Lung (tissue), 12 donors: ENCODE measurements around the gene FOXK1. TPM values are rescaled to one million over a fixed set of nuclear protein-coding genes. Genes with fewer than 3 reads are reported as not detected.

Source experiments
- ATAC-seq: fragments of 200-7000 bp; cut with Tn5 transposase; one replicate; pipeline ENCODE4 v1.9.1; 2020; ENCODE audit warnings: moderate number of reproducible peaks; ENCODE audit not compliant: insufficient read depth, low FRiP score
- DNase-seq, 3 donors: peaks; one replicate each; pipeline ENCODE4 v3.0.0-alpha.2; 2013 to 2017
- H3K27ac ChIP-seq, 2 donors: one replicate each; pipeline ENCODE4 v1.5.1; 2013; ENCODE audit warnings: mild to moderate bottlenecking in 2 of 2, moderate library complexity in 2 of 2, control low read depth in 1 of 2, inconsistent platforms in 1 of 2, low read depth in 1 of 2, low read length in 1 of 2
- H3K27me3 ChIP-seq, 3 donors: one replicate each; pipeline ENCODE4 v1.5.1; 2013; ENCODE audit warnings: low read length in 2 of 3; ENCODE audit not compliant: control insufficient read depth in 3 of 3, insufficient read depth in 3 of 3
- H3K36me3 ChIP-seq, 4 donors: one replicate each; pipeline ENCODE4 v1.5.1; 2013; ENCODE audit warnings: low read length in 4 of 4, mild to moderate bottlenecking in 1 of 4, moderate library complexity in 1 of 4; ENCODE audit not compliant: control insufficient read depth in 4 of 4, insufficient read depth in 4 of 4
- H3K4me1 ChIP-seq, 5 donors: one replicate each; pipeline ENCODE4 v1.5.1; 2013; ENCODE audit warnings: low read length in 5 of 5, mild to moderate bottlenecking in 2 of 5, moderate library complexity in 1 of 5; ENCODE audit not compliant: control insufficient read depth in 5 of 5, insufficient read depth in 5 of 5
- H3K4me3 ChIP-seq: one replicate; pipeline ENCODE4 v1.5.1; 2013; ENCODE audit warnings: mild to moderate bottlenecking, control low read depth, moderate library complexity
- H3K9ac ChIP-seq, 2 donors: one replicate each; pipeline ENCODE4 v1.5.1; 2013; ENCODE audit warnings: low read length in 2 of 2, control low read depth in 1 of 2; ENCODE audit not compliant: insufficient read depth in 1 of 2
- H3K9me3 ChIP-seq, 4 donors: one replicate each; pipeline ENCODE4 v1.5.1; 2013; ENCODE audit warnings: low read length in 3 of 4, mild to moderate bottlenecking in 1 of 4, moderate library complexity in 1 of 4; ENCODE audit not compliant: control insufficient read depth in 4 of 4, insufficient read depth in 3 of 4
- WGBS, 2 donors: extraction: QIAGEN DNeasy Blood & Tissue Kit; methylation state at CpG; one replicate each; pipeline ENCODE4 v1.1.7; 2013; 5-methylcytosine and 5-hydroxymethylcytosine counted together
- polyA plus RNA-seq, 2 donors: library from polyadenylated mRNA; stranded (reverse); fragments of 200-250 nt; gene quantifications; one replicate each; pipeline ENCODE4 v1.2.1, GENCODE V29; 2013
- total RNA-seq, 2 donors: library from RNA; depleted of rRNA in 1 of 2; stranded (reverse); fragments of >200 nt in 1 of 2; gene quantifications; one replicate each; pipeline ENCODE4 v1.2.1, GENCODE V29; 2014 to 2021
- TF ChIP-seq, protein P1 (sequence below): IDR thresholded peaks from 2 replicates; pipeline ENCODE4 v1.5.1; 2012; ENCODE audit warnings: mild to moderate bottlenecking; ENCODE audit errors: control extremely low read depth, extremely low read depth
- donor health status: control.
- donor health status: control.
- donor health status: Bipolar disorder and iron deficiency.
- donor health status: healthy.
- donor health status: DM: yes; HTN: yes; CAD: no.

Gene FOXK1
- total and polyA plus RNA-seq, 4 donors: 6.4 to 36.2 (median 14.3) TPM

DNA sequence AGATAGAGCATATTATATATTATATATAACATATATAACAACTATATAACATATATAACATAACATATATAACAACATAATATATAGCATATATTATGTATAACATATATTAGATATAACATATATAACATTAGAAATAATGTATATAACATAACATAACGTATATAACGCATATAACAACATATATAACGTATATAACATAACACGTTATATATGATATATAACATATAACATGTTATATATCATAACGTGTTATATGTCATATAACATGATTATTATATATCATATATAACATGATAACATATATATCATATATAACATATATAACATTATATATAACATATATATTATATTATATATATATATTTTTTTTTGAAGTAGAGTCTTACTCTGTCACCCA is 97.0 kb downstream of the FOXK1 start:
- Histone ChIP-seq H3K27me3 (no peaks in the 10 kb centered on the region), H3K4me3 (no peak overlapping the region), H3K9ac (no peak overlapping the region), H3K27ac (no peak overlapping the region), H3K9me3 (no peaks in the 10 kb centered on the region), H3K36me3 (peaks cover 2 to 35% (median 7%) of the 10 kb centered on the region in 4 donors), H3K4me1 (peaks cover 5 to 16% (median 7%) of the 10 kb centered on the region in 5 donors)
- TF ChIP-seq, protein P1, sequence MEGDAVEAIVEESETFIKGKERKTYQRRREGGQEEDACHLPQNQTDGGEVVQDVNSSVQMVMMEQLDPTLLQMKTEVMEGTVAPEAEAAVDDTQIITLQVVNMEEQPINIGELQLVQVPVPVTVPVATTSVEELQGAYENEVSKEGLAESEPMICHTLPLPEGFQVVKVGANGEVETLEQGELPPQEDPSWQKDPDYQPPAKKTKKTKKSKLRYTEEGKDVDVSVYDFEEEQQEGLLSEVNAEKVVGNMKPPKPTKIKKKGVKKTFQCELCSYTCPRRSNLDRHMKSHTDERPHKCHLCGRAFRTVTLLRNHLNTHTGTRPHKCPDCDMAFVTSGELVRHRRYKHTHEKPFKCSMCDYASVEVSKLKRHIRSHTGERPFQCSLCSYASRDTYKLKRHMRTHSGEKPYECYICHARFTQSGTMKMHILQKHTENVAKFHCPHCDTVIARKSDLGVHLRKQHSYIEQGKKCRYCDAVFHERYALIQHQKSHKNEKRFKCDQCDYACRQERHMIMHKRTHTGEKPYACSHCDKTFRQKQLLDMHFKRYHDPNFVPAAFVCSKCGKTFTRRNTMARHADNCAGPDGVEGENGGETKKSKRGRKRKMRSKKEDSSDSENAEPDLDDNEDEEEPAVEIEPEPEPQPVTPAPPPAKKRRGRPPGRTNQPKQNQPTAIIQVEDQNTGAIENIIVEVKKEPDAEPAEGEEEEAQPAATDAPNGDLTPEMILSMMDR: no peak
- WGBS, 2 donors: 94 to 95% methylated on average over 5 of the region's 5 CpGs
- DNase-seq (no peak), ATAC-seq (no peak)

DNA sequence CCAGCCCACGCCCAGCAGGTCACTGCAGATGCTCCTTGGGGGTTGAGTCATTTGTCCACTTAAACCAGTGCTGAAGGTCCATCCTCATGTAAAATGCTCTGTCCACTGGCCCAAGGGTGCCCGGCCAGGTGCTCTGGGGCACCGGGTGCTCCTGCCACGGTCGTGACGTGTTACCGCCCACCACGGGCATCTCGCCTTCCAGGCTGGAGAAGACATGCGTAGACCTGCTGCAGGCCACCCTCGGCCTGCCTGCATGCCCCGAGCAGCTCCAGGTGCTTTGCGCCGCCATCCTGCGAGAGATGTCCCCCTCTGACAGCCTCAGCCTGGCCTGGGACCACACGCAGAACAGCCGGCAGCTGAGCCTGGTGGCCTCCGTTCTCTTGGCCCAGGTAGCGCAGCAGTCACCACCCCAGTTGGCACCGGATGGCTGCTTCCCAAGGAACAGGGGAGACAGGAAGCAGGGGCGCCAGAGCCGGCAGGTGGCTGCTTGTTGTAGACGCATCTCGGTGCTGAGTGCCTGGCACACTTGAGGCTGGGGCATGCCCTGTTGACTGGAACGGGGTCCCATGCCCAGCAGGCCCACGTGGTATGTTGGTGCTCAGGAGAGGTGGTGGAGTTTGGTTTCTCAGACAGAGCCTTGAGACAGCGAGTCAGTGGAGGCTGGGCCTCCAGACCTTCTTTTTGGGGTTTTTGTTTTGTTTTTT is 99.4 kb downstream of the FOXK1 start:
- TF ChIP-seq, protein P1: no peak
- Histone ChIP-seq H3K27ac (no peak overlapping the region), H3K4me1 (peaks cover 0 to 8% (median 0%) of the 10 kb centered on the region in 5 donors), H3K36me3 (peaks cover 2 to 56% (median 10%) of the 10 kb centered on the region in 4 donors), H3K27me3 (no peaks in the 10 kb centered on the region), H3K9ac (no peak overlapping the region), H3K9me3 (no peaks in the 10 kb centered on the region), H3K4me3 (no peak overlapping the region)
- WGBS, 2 donors: 93 to 95% methylated on average over 27 of the region's 27 CpGs
- ATAC-seq: no peak
- no peak for DNase-seq

DNA sequence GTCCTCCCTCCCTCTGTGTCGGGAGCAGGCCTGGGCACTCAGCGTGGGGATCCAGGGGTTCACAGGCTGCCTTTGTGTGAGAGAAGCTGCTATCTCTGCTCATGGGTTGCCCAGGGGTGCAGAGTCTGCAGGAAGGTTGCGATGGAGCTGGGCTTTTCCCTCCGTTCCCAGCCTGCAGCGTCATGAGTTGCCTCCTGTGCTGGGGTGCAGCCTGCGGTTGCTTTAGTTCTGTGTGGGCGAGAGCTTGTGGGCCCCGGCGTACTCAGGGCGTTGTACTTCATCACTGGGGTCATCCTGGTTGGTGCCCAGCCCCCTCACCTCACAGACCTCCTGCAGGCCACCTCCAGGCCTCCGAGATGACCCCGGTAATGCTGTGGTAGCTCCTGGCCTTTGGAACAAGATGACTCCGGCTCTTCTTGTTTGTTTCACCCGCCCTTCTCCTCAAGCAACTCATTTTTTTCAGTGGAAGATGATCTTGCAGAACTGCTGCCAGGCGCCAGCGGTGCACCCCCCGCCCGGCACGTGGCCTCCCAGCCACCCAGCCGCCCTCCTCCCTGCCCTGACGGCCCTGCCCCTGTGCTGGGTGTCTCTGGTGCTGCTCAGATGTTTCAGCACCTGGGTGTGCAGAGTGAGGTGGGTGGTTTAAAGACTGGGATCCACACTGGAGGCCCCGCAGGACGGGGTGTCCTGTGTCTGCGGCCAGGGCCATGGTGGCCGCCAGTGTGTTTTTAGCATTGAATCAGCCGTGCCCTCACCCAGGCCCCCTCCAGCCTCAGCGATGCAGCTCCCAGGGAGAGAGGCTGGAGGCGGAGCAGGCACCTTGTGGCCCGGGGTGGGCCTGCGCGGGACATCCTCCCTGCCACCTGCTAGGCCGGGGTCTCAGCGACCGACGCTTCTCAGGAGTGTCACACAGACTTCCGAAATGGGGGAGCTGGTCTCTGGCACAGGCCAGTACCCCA is 100.5 kb downstream of the FOXK1 start:
- WGBS, 2 donors: 94% methylated on average over 36 of the region's 36 CpGs
- DNase-seq: no peak

More for the DNA sequence above, 100.5 kb downstream of the FOXK1 start:
- no peak overlapping the region for H3K27ac ChIP-seq
- H3K9ac ChIP-seq: no peak overlapping the region
- H3K4me1 ChIP-seq: peaks cover 0 to 2% (median 0%) of the 10 kb centered on the region in 5 donors
- H3K27me3 ChIP-seq: no peaks in the 10 kb centered on the region
- H3K36me3 ChIP-seq: peaks cover 2 to 65% (median 12%) of the 10 kb centered on the region in 4 donors
- no peak for ATAC-seq
- H3K9me3 ChIP-seq: no peaks in the 10 kb centered on the region
- no peak overlapping the region for H3K4me3 ChIP-seq
- TF ChIP-seq, protein P1: no peak
